Bronchial epithelial cell (primary cell): ENCODE data around the gene NF2. TPM values are rescaled to one million over a fixed set of nuclear protein-coding genes. Genes with fewer than 3 reads are reported as not detected.
A peak's percentile ranks its signal among the peaks of the same experiment; 100 is the strongest.

Experiments used
- DNase-seq: peaks from one replicate; pipeline ENCODE4 v3.0.0-alpha.2; 2010; ENCODE audit warnings: low read depth
- FAIRE-seq: peaks from 2 replicates; lab custom pipeline; 2011; peaks lifted over from hg19 to GRCh38; lab: Jason Lieb, UNC
- H3K27me3 ChIP-seq: 2 replicates; pipeline ENCODE4 v1.5.1; 2011; ENCODE audit warnings: low read length; ENCODE audit not compliant: control insufficient read depth, insufficient read depth
- H3K36me3 ChIP-seq: 2 replicates; pipeline ENCODE4 v1.5.1; 2011; ENCODE audit warnings: low read length; ENCODE audit not compliant: control insufficient read depth, insufficient read depth
- H3K4me3 ChIP-seq: 2 replicates; pipeline ENCODE4 v1.5.1; 2011; ENCODE audit warnings: mild to moderate bottlenecking, low read depth, low read length, control low read depth
- CTCF ChIP-seq: IDR thresholded peaks from 2 replicates; pipeline ENCODE4 v1.5.1; 2011; ENCODE audit warnings: mild to moderate bottlenecking, moderate library complexity, low read length, control low read depth, inconsistent platforms; ENCODE audit not compliant: insufficient read depth, severe bottlenecking
- total RNA-seq: library from RNA; depleted of rRNA; stranded (reverse); fragments of >200 nt; gene quantifications from 2 replicates; pipeline ENCODE4 v1.2.1, GENCODE V29; 2014

NF2 gene
- total RNA-seq, 1 donor from 2014 or later = 28.4 TPM

- no peak for FAIRE-seq
- no peak for DNase-seq
- TF ChIP-seq CTCF = no peak
- Histone ChIP-seq H3K27me3 (no peaks in the 10 kb centered on the region), H3K4me3 (no peak overlapping the region), H3K36me3 (no peaks in the 10 kb centered on the region)
These were observed 136.0 kb downstream of the NF2 start for GRCh38 chr22:29739346-29739875.

GRCh38 chr22:29740216-29740615 is 136.8 kb downstream of the NF2 start:
- Histone ChIP-seq H3K36me3 (no peaks in the 10 kb centered on the region), H3K27me3 (no peaks in the 10 kb centered on the region), H3K4me3 (no peak overlapping the region)
- no peak for DNase-seq
- no peak for FAIRE-seq
- no peak for TF ChIP-seq CTCF

- no peak for TF ChIP-seq CTCF
- H3K27me3 ChIP-seq = no peaks in the 10 kb centered on the region
- no peak overlapping the region for H3K4me3 ChIP-seq
- FAIRE-seq (no peak), DNase-seq (no peak)
- no peaks in the 10 kb centered on the region for H3K36me3 ChIP-seq
These were observed 138.5 kb downstream of the NF2 start for GRCh38 chr22:29741926-29742325.

- Histone ChIP-seq H3K36me3 (no peaks in the 10 kb centered on the region), H3K27me3 (no peaks in the 10 kb centered on the region), H3K4me3 (no peak overlapping the region)
- TF ChIP-seq CTCF = no peak
- no peak for DNase-seq
- FAIRE-seq = no peak
These were observed 138.9 kb downstream of the NF2 start for GRCh38 chr22:29742326-29742725.

GRCh38 chr22:29744902-29745301 is 141.5 kb downstream of the NF2 start:
- FAIRE-seq (peak; percentile 99), DNase-seq (peak; percentile 98)
- no peaks in the 10 kb centered on the region for H3K27me3 ChIP-seq
- H3K36me3 ChIP-seq = peaks cover 1% of the 10 kb centered on the region
- TF ChIP-seq CTCF = no peak
- no peak overlapping the region for H3K4me3 ChIP-seq

- TF ChIP-seq CTCF = no peak
- FAIRE-seq (no peak), DNase-seq (no peak)
- no peak overlapping the region for H3K4me3 ChIP-seq
- H3K27me3 ChIP-seq = no peaks in the 10 kb centered on the region
- peaks cover 1% of the 10 kb centered on the region for H3K36me3 ChIP-seq
These were observed 144.4 kb downstream of the NF2 start for GRCh38 chr22:29747832-29748231.

Other genes with a start within 250 kb of the NF2 start
- gene AP1B1, start 215.1 kb upstream of the NF2 start, total RNA-seq = 44.8 and 55.6 TPM in 2 replicates
- not detected in 2 replicates for gene RFPL1, start 165.1 kb upstream of the NF2 start, total RNA-seq
- gene NEFH, start 123.4 kb upstream of the NF2 start, total RNA-seq = under 0.01 and 0.13 TPM in 2 replicates
- gene THOC5, start 49.9 kb upstream of the NF2 start, total RNA-seq = 43.2 and 44.0 TPM in 2 replicates
- 19.7 and 20.4 TPM in 2 replicates for gene NIPSNAP1, start 22.5 kb upstream of the NF2 start, total RNA-seq
- gene CABP7, start 116.4 kb downstream of the NF2 start, total RNA-seq = not detected in 2 replicates
- gene ZMAT5, start 163.4 kb downstream of the NF2 start, total RNA-seq = 24.2 and 24.7 TPM in 2 replicates
- 42.4 and 88.2 TPM in 2 replicates for gene UQCR10, start 163.7 kb downstream of the NF2 start, total RNA-seq
- 26.1 and 35.1 TPM in 2 replicates for gene ASCC2, start 234.6 kb downstream of the NF2 start, total RNA-seq